H9 (cell line): ENCODE results near the gene FN3KRP. TPM values are rescaled to one million over a fixed set of nuclear protein-coding genes. Genes with fewer than 3 reads are reported as not detected.

Source experiments
- DNase-seq: peaks from one replicate; pipeline ENCODE4 v3.0.0-alpha.2; 2017
- H2AFZ ChIP-seq: one replicate; pipeline ENCODE4 v1.6.1; 2013; ENCODE audit warnings: mild to moderate bottlenecking, low read length, control low read depth, moderate library complexity
- H2AK5ac ChIP-seq: 2 replicates; pipeline ENCODE4 v1.6.1; 2013; ENCODE audit warnings: low read length, control low read depth, mixed read lengths; ENCODE audit not compliant: insufficient read length
- H2BK120ac ChIP-seq: one replicate; pipeline ENCODE4 v1.6.1; 2013; ENCODE audit warnings: low read depth, mild to moderate bottlenecking, low read length, control low read depth, inconsistent platforms; ENCODE audit not compliant: poor library complexity, severe bottlenecking
- H2BK12ac ChIP-seq: 2 replicates; pipeline ENCODE4 v1.6.1; 2013; ENCODE audit warnings: low read length, control low read depth, mixed read lengths, low read depth; ENCODE audit not compliant: insufficient read length
- H2BK15ac ChIP-seq: 2 replicates; pipeline ENCODE4 v1.6.1; 2013; ENCODE audit warnings: low read depth, low read length, control low read depth
- H2BK20ac ChIP-seq: one replicate; pipeline ENCODE4 v1.6.1; 2013; ENCODE audit warnings: low read depth, mild to moderate bottlenecking, low read length, control low read depth, inconsistent platforms; ENCODE audit not compliant: poor library complexity, severe bottlenecking
- H2BK5ac ChIP-seq: 2 replicates; pipeline ENCODE4 v1.6.1; 2013; ENCODE audit warnings: low read length, control low read depth, mixed read lengths; ENCODE audit not compliant: insufficient read length
- H3K14ac ChIP-seq: 2 replicates; pipeline ENCODE4 v1.6.1; 2013; ENCODE audit warnings: low read length, control low read depth; ENCODE audit not compliant: insufficient read depth
- H3K18ac ChIP-seq: 2 replicates; pipeline ENCODE4 v1.6.1; 2013; ENCODE audit warnings: low read depth, mild to moderate bottlenecking, mixed read lengths, low read length, control low read depth; ENCODE audit not compliant: insufficient read length
- H3K23ac ChIP-seq: 2 replicates; pipeline ENCODE4 v1.6.1; 2013; ENCODE audit warnings: low read length, control low read depth, mixed read lengths, low read depth; ENCODE audit not compliant: insufficient read length
- H3K23me2 ChIP-seq: 2 replicates; pipeline ENCODE4 v1.6.1; 2013; ENCODE audit warnings: low read depth, mild to moderate bottlenecking, mixed read lengths, low read length, control low read depth; ENCODE audit not compliant: insufficient read length, poor library complexity, severe bottlenecking
- H3K27ac ChIP-seq: 2 replicates; pipeline ENCODE4 v1.5.1; 2013; ENCODE audit warnings: low read length, control low read depth, mixed read lengths, low read depth; ENCODE audit not compliant: insufficient read length
- H3K27me3 ChIP-seq: 2 replicates; pipeline ENCODE4 v1.6.1; 2013; ENCODE audit warnings: low read length, control low read depth, inconsistent platforms; ENCODE audit not compliant: insufficient read depth
- H3K4ac ChIP-seq: 2 replicates; pipeline ENCODE4 v1.6.1; 2013; ENCODE audit warnings: low read depth, mild to moderate bottlenecking, control low read depth, inconsistent platforms, low read length, moderate library complexity
- H3K4me1 ChIP-seq: 2 replicates; pipeline ENCODE4 v1.6.1; 2013; ENCODE audit warnings: low read length, control low read depth, inconsistent platforms; ENCODE audit not compliant: insufficient read depth
- H3K4me2 ChIP-seq: 2 replicates; pipeline ENCODE4 v1.6.1; 2013; ENCODE audit warnings: low read length, control low read depth, mixed read lengths; ENCODE audit not compliant: insufficient read length, insufficient read depth
- H3K56ac ChIP-seq: 2 replicates; pipeline ENCODE4 v1.6.1; 2013; ENCODE audit warnings: low read depth, mild to moderate bottlenecking, mixed read lengths, low read length, control low read depth; ENCODE audit not compliant: insufficient read length
- H3K79me1 ChIP-seq: 2 replicates; pipeline ENCODE4 v1.6.1; 2013; ENCODE audit warnings: low read depth, mild to moderate bottlenecking, moderate library complexity, low read length, control low read depth, inconsistent platforms; ENCODE audit not compliant: insufficient read depth, poor library complexity, severe bottlenecking
- H3K79me2 ChIP-seq: 2 replicates; pipeline ENCODE4 v1.6.1; 2013; ENCODE audit warnings: low read length, control low read depth, inconsistent platforms; ENCODE audit not compliant: insufficient read depth
- H3K9ac ChIP-seq: 2 replicates; pipeline ENCODE4 v1.6.1; 2013; ENCODE audit warnings: low read length, control low read depth, mixed read lengths; ENCODE audit not compliant: insufficient read length; ENCODE audit errors: extremely low read depth
- H3K9me3 ChIP-seq: one replicate; pipeline ENCODE4 v1.6.1; 2013; ENCODE audit warnings: low read depth, low read length, inconsistent platforms; ENCODE audit not compliant: control insufficient read depth
- H3T11ph ChIP-seq: one replicate; pipeline ENCODE4 v1.6.1; 2013; ENCODE audit warnings: mild to moderate bottlenecking, low read length, control low read depth, inconsistent platforms
- H4K20me1 ChIP-seq: one replicate; pipeline ENCODE4 v1.6.1; 2013; ENCODE audit not compliant: control insufficient read depth, insufficient read length, insufficient read depth
- H4K5ac ChIP-seq: 2 replicates; pipeline ENCODE4 v1.6.1; 2013; ENCODE audit warnings: low read depth, mild to moderate bottlenecking, mixed read lengths, low read length, control low read depth; ENCODE audit not compliant: insufficient read length
- H4K8ac ChIP-seq: replicated peaks from 2 replicates; pipeline ENCODE4 v1.6.1; 2013; ENCODE audit warnings: low read length, control low read depth, mixed read lengths, low read depth; ENCODE audit not compliant: insufficient read length
- H4K91ac ChIP-seq: 2 replicates; pipeline ENCODE4 v1.6.1; 2013; ENCODE audit warnings: low read depth, mild to moderate bottlenecking, moderate library complexity, mixed read lengths, low read length, control low read depth; ENCODE audit not compliant: insufficient read length
- H3K27ac Mint-ChIP-seq, 3 experiments: 2 replicates in 2 of 3; 3 replicates in 1 of 3; pipeline ENCODE4 v1.8.0; 2020 to 2021; ENCODE audit warnings: mixed read lengths in 3 of 3, mild to moderate bottlenecking in 1 of 3, moderate library complexity in 1 of 3
- H3K27me3 Mint-ChIP-seq: 2 replicates; pipeline ENCODE4 v1.8.0; 2021; ENCODE audit warnings: low read depth, mild to moderate bottlenecking, moderate library complexity, mixed read lengths
- H3K36me3 Mint-ChIP-seq, 3 experiments: 2 replicates in 2 of 3; 3 replicates in 1 of 3; pipeline ENCODE4 v1.8.0; 2020 to 2021; ENCODE audit warnings: low read depth in 3 of 3, mixed read lengths in 3 of 3; ENCODE audit not compliant: insufficient read depth in 1 of 3
- H3K4me1 Mint-ChIP-seq, 2 experiments: 2 replicates each; pipeline ENCODE4 v1.8.0; 2020; ENCODE audit warnings: mixed read lengths in 2 of 2
- H3K4me3 Mint-ChIP-seq, 2 experiments: 2 replicates in 1 of 2; 3 replicates in 1 of 2; pipeline ENCODE4 v1.8.0; 2020 to 2021; ENCODE audit warnings: mild to moderate bottlenecking in 2 of 2, mixed read lengths in 2 of 2, moderate library complexity in 1 of 2
- H3K9me3 Mint-ChIP-seq, 2 experiments: 2 replicates in 1 of 2; 3 replicates in 1 of 2; pipeline ENCODE4 v1.8.0; 2020; ENCODE audit warnings: mild to moderate bottlenecking in 2 of 2, mixed read lengths in 2 of 2, moderate library complexity in 1 of 2
- WGBS: extraction: QIAGEN DNeasy Blood & Tissue Kit; methylation state at CpG from one replicate; pipeline ENCODE4 v1.1.7; 2013; ENCODE audit warnings: missing lambda C conversion rate, low lambda C conversion rate, mixed read lengths; ENCODE audit not compliant: insufficient read length; ENCODE audit errors: extremely low coverage; 5-methylcytosine and 5-hydroxymethylcytosine counted together
- total RNA-seq: library from RNA; stranded (reverse); gene quantifications from 2 replicates; pipeline ENCODE4 v1.2.1, GENCODE V29; 2021
- TF ChIP-seq, protein P1 (sequence below): fragments of 200-600 bp; sonication (generic); conservative IDR thresholded peaks from 3 replicates; pipeline ENCODE4 v1.8.0; 2021; ENCODE audit warnings: antibody characterized with exemption, mild to moderate bottlenecking

The FN3KRP gene
- total RNA-seq, 1 experiment from 2014 or later = 32.9 TPM

DNA sequence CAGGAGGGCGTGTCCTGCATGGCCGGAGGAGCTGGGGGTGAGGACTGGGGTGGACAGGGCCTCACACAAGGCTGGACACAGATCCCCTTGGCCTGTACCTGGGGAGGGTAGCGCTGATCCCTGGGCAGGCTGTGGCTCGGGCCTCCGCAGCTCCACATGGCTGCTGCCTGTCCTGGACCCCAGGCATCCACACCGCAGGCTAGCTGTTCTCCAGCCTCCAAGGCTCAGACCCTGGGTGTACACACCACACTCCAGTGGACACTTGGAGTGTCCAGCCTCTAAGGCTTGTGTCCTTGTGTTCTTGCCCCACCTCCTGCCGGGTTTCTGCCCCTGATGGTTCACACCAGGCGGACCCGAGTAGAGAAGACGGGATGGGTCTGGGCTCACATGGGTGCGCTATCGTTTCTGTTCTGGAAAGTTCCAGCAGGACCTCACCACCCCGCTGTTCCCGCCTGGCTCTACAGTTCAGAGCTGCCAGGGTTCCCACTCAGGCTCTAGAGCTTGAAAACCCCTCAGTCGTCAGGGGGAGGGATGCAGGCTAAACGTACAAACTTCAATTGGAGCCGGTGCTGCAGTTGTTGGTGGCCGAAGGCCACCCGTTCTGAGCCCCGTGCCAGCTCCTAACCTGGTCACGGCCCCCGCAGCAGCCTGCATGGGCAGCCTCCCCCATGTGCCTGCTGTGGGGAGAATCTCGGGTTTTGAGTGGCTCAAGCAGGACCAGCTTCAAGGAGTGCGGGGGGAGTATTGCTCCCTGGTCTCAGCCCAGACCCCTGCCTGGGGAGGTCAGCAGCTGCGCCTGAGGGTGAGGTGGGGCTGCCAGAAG lies 6.6 kb upstream of the FN3KRP start:
- WGBS = no CpG with 5 or more reads among the region's 25 CpGs
- H3K36me3 Mint-ChIP-seq = no peaks in the 10 kb centered on the region; a peak in 1 of 7 replicates

More for the DNA sequence above, 6.6 kb upstream of the FN3KRP start:
- Histone ChIP-seq H4K8ac (no peak overlapping the region), H3K9ac (no peak overlapping the region), H3K18ac (no peak overlapping the region), H3K79me2 (no peaks in the 10 kb centered on the region), H3K79me1 (no peaks in the 10 kb centered on the region), H2BK20ac (no peak overlapping the region), H3K56ac (no peak overlapping the region), H4K5ac (no peak overlapping the region), H3K27me3 (no peaks in the 10 kb centered on the region), H3K4ac (no peak overlapping the region), H2BK5ac (no peak overlapping the region), H3K14ac (peak overlapping the region; percentile 39; the same call in 1 of the 2 replicates), H2BK12ac (no peak overlapping the region), H3K4me2 (no peak overlapping the region), H2BK15ac (no peak overlapping the region), H4K91ac (no peak overlapping the region), H2AFZ (no peak overlapping the region), H3T11ph (no peak overlapping the region), H3K27ac (no peak overlapping the region), H3K9me3 (no peaks in the 10 kb centered on the region), H2BK120ac (no peak overlapping the region), H3K4me1 (no peaks in the 10 kb centered on the region), H3K23me2 (peaks cover 4% of the 10 kb centered on the region), H2AK5ac (no peak overlapping the region), H3K23ac (no peak overlapping the region), H4K20me1 (no peaks in the 10 kb centered on the region)
- Mint-ChIP-seq H3K4me3 (no peak overlapping the region), H3K4me1 (no peaks in the 10 kb centered on the region; a peak in 1 of 4 replicates), H3K9me3 (no peaks in the 10 kb centered on the region), H3K27me3 (peaks cover 13% of the 10 kb centered on the region), H3K27ac (no peak overlapping the region)
- DNase-seq = no peak
- TF ChIP-seq, protein P1, sequence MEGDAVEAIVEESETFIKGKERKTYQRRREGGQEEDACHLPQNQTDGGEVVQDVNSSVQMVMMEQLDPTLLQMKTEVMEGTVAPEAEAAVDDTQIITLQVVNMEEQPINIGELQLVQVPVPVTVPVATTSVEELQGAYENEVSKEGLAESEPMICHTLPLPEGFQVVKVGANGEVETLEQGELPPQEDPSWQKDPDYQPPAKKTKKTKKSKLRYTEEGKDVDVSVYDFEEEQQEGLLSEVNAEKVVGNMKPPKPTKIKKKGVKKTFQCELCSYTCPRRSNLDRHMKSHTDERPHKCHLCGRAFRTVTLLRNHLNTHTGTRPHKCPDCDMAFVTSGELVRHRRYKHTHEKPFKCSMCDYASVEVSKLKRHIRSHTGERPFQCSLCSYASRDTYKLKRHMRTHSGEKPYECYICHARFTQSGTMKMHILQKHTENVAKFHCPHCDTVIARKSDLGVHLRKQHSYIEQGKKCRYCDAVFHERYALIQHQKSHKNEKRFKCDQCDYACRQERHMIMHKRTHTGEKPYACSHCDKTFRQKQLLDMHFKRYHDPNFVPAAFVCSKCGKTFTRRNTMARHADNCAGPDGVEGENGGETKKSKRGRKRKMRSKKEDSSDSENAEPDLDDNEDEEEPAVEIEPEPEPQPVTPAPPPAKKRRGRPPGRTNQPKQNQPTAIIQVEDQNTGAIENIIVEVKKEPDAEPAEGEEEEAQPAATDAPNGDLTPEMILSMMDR = no peak
